ENCODE measurements around the gene SPATA6L.

Gene SPATA6L

DNA sequence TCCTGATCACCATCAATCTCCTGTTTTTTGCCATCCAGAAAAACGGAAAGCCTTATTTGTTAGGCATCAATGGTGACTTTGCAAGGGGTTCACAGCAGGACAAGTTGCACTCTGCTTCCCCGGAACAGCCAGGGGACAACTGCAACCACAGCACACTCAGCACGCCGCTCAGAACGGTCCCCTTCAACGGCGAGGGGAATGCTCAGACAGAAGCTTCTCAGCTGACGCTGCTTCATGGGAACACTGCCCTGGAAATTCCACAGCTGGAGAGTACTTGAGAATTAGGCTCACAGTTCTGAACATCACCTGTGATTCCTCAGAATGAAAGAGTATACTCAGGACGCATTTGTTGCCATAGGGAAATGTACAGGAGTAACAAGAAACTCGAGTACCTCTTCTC lies 44.3 kb downstream of the SPATA6L start:
- DNase-seq: no peak

DNA sequence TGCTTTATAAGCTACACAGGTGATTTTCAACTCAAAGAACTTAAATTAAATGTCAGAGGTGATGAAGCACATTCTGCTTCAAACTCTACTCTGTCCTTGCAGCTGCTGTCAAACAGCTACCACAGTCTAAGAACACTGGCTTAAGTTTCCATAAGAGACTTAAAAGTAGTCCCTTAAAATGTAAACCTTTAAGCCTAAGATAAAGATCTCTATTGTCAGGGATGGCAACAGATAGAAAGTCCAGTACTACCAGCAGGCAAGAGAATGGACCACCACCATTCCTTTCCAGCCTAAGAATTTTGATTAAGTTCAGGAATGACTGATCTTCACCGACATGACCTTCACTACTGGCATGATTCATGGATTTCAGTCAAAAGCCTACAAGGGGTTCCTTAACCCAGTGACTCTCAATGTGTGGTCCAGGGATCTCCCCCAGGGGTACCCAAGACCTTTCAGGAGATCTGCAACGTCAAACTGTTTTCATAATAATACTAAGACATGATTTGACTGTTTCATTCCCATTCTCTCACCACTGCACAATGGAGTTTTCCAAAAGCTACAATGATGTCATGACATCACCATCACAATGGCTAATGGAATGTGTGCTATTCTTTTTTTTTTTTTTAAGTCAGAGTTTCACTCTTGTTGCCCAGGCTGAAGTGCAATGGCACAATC lies 45.3 kb downstream of the SPATA6L start:
- no peak for DNase-seq

DNA sequence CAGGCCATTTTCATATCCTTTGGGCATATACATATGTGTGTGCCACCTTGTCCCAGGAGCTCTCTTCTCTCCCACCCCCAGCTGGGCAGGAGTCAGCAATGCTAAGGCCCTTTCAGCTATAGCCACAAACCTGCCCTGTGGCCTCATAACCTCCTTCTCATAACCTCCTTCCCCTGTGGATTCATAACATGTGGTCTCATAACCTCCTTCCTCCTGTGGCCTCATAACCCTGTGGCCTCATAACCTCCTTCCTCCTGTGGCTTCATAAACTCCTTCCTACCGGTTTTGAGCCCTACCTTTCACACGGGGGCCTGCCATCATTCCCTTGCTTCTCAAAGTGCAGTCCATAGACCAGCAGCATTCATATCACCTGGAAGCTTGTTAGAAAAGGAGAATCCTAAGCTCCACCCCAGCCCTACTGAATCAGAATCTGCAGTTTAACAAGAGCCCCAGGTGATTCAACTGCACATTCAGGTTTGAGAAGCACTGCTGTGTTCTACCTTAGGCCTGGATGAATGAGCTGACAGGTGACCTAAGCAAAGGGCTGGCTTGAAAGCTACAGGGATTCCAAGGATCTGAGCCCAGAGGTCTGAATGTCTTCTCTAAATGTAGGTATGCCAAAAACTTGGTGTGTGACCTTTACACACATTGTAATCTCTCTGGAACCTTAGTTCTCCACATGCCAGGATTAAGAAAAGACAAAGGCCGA lies 46.1 kb downstream of the SPATA6L start:
- no peak for DNase-seq

DNA sequence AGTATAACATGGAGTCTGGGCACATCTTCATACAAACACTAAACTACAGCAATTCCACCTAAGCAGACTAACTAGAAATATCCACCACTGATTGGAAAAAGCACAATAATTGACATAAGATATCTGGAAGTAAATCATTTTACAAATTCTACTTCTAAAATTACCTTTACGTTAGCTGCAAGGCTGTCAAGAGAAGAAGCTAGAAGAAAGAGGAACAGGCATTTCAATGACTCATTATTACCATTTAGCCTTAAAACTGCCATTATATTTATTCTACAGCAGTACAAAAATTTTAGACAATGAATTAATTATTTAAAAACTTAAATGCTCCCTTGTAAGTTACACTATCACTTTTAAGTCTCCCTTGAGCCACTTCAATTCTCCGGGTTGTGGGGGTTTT lies 47.6 kb downstream of the SPATA6L start:
- DNase-seq: no peak

DNA sequence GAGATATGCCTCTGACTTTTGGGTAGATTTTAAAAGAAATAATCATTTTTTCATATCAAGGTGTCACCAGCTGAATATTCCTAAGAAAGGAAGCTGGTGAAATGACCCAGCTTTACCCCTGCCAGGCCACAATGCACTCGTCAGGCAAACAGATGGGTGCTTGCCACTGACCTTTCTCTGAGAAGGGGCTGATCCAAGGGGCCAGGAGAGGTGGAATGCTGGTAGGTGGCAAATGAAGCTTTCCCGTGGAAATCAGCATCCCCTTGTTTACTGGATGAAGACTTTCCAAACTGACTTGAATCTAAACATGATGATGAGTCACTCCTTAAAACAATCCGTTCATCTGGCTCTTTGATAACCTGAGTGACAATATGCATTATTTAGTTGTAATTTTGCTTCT lies 48.5 kb downstream of the SPATA6L start:
- DNase-seq: no peak

DNA sequence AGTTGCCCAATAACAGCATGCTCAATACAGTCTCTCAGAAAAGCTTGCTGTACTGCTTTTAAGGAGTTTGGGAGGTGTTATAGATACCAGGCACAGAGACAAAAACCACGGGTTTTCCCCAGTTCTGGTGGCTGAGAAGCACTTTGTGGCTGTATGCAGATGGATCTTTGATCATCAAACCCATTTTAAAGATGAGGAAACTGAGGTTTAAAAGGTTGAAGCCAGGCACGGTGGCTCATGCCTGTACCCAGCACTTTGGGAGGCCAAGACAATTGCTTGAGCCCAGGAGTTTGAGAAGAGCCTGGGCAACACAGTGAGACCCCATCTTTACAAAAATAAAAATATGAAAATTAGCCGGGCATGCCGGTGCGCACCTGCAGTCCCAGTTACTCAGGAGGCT lies 50.5 kb downstream of the SPATA6L start:
- no peak for DNase-seq

DNA sequence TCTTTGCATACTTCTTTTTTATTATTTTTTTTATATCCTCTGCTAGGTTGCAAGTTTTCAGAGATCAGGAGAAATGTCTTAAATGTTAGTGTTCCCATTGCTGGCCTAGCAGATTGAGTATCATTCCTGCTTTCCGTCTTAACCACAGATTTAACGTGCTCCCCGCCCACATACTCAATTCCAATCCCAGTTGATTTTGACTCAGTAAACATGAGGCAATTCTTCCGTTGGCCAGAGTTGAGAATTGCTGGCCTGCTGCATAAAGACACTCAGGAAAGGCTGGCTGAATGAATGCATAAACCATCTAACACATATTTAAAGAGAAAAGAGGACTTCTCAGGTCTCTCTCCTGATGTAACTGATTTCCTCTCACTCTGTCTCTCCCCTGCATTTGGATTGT lies 51.0 kb downstream of the SPATA6L start:
- no peak for DNase-seq

DNA sequence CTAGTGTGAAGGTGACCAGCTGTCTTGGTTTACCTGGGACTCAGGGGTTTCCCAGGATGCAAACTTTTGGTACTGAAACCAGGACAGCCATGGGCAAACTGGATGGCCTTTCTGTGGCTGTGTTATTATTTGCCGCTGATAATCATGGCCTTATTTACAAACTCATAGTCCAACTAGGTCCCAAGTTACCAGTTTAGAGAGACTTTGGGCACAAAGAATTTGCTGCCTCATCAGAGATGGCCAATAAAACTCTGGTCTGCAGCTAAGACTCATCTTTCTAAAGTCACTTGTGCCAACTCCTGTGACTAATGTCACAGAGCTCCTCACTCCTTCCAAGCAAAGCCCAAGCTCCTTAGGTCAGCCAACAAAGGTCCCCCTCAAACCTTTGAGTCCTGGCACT lies 51.7 kb downstream of the SPATA6L start:
- DNase-seq: no peak

DNA sequence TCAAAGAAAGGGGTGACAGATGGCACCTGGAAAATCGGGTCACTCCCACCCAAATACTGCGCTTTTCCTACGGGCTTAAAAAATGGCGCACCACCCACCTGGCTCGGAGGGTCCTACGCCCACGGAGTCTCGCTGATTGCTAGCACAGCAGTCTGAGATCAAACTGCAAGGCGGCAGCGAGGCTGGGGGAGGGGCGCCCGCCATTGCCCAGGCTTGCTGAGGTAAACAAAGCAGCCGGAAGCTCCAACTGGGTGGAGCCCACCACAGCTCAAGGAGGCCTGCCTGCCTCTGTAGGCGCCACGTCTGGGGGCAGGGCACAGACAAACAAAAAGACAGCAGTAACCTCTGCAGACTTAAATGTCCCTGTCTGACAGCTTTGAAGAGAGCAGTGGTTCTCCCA lies 60.2 kb downstream of the SPATA6L start:
- DNase-seq: peak; percentile 5

DNA sequence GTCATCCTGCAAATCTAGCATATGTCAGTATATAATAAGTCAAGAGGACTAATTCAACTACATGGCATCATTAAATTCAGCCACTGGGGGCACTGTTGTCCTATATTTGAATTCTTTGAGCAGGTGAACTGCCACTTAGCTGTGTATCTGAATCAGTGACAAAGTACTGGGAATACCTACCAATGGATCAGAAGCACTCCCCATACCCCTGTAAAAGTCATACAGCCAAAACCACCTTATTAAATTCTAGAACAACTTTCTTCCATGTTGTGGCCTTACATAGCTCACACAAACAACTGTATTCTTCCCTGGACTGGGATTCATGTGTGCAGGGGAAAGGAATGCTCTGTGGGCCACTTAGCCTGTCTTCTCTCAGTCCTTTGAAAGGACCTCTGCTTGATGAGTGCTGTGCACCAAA lies 61.6 kb downstream of the SPATA6L start:
- peak; percentile 53 for DNase-seq

DNA sequence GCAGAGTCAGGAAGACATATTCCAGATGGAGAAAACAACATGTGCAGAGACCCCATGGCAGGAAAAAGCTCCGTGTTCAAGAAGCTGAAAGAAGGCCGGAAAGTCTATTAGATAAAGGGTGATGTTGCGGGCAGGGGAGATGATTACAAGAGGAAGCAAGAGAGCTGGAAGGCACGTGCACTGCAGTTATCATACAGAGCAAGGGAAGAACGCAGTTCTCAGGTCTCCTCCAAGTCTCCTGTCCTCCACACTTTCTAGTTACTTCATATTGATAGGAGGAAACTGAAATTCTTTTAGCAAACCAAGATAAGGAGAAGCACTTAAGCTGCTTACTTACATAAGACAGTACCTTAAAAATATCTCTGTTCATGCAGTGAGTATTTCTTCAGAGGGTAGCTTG lies 62.5 kb downstream of the SPATA6L start:
- DNase-seq: no peak

DNA sequence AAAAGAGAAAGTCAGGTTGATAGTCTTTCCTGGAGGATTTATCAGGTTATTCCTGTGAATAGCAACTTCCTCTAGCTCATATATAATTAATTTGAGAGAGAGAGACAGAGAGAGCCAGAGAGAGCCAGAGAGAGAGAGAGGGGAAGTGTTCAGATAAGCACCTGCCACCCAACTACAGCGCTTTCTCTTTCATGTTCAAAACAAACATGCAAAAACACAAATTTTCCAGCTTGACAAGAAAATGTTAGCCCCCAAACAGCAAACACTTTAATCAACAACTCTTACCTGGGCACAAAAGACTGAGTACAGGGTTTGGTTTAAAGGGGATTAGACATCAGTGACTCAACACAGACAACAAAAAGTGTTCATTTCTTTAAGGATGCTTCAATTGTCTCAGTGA lies 65.9 kb downstream of the SPATA6L start:
- no peak for DNase-seq

DNA sequence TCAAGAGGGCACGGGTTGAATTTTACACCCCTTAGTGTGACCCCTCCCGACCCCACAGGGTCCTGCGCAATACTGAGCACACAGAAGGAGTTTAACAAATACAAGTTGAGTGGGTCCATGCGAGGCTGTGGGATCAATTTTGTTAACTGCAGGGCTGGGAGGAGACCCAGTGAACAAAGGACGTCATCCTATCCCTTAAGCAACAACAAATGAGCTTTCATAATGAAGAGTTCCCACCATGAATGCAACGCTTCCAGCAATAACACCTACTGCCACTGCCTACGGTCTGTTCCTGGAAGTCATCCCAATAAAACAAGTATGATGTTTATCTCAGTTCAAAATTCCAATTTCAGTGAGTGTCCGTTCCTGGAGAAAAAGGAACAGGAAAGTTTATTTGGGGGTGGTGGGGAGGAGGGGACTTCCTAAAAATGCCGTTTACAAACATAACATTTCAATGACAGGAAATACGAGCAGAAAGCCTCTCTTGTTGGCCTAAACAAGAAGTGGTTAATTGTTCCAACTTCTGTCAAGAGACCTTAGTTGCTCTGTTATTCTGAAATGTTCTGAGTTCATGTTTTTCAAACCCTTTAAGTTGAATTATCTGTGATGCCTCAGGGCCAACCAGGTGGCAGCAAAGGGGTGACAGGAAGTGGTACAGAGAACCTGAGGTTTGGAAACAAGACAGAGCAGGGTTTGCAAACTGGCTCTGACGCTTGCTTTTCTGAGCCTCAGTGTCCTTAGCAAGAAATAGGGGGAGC lies 69.9 kb downstream of the SPATA6L start:
- peak; percentile 22 for DNase-seq

DNA sequence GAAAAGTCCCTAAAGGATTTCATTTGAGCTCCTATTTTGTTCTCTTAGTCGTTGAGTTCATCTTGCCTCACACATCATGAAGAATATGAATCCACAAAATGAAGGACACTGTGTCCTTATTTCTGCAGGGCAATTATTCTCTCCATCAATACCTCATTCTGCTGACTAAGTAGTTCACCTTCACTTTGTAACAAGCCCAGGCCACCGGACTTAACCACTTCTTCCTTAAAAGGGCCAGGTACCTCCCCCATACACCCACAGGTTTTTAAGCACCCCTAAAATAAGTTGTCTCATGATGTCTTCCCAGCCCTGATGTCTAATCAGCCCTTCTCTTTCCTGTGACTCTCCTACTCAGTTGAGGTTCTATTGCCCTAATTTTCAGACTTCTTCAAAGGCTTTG lies 71.3 kb downstream of the SPATA6L start:
- no peak for DNase-seq

DNA sequence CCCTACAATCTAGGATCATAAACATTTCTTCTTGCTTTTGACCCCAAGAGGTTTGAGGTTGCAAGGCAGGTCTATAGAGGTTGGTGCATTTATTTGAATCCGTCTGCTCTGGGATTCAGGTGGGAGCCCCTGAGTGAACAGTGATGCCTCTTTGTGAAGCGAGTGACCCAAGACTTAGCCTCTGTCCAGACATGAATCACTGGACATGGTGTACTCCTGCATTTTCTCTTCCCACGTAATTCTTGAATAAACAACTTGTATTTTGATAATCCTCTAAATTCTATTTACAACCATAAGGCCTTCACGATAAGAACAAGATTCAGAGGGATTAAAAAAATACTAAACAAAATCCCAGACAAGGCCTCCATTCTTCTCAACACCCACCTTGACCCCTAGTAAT lies 71.7 kb downstream of the SPATA6L start:
- no peak for DNase-seq

DNA sequence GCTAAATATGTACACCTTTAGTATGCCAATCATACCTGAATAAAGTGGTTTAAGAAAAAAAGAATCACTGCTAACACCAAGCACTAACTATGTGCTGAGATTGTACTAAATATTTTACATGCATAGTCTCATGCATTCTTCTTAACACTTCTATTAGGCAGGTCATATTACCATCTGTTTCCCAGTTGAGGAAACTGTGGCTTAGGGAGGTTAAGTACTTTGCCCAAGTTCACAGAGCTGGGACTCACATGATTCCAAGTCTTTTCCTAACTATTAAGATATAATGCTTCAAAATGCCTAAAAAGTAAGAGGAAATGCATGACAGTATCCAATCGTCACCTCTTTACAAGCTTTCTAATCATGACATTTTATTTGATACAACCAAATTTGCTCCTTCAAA lies 73.4 kb downstream of the SPATA6L start:
- no peak for DNase-seq

DNA sequence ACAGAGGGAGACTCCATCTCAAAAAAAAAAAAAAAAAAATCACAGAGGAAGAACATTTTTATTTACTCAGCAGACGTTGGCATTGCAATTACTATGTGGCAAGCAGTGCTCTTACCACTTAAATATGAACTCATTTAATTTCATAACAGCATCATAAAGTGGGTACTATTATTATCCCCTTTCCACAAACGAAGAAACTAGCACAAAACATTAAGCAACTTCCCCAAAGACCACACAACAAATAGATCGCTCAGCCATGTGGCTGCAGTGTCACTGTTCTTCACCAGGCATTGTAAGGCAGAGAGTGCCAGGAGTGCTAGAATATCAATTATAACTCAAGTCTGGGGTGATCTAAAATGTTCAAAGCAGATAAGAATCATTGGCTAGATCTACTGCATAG lies 74.0 kb downstream of the SPATA6L start:
- no peak for DNase-seq

DNA sequence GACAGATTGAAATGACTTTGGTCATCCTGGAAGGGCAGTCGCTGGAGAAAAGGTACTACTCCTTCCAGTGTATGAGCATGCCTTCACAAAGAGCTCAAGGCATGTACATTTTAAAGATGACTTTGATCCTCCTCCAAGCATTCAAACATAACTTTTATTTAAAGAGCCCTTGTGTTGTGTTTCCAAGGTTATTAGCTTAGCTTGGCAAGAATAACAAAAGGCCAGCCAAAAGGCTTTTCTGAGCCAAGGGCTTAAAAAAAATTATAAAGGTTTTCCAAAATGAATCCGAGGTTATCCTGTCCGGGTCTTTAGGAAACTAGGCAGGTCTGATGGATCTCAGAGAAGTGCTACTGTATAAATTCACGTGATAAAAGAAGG lies 75.2 kb downstream of the SPATA6L start:
- DNase-seq: no peak

DNA sequence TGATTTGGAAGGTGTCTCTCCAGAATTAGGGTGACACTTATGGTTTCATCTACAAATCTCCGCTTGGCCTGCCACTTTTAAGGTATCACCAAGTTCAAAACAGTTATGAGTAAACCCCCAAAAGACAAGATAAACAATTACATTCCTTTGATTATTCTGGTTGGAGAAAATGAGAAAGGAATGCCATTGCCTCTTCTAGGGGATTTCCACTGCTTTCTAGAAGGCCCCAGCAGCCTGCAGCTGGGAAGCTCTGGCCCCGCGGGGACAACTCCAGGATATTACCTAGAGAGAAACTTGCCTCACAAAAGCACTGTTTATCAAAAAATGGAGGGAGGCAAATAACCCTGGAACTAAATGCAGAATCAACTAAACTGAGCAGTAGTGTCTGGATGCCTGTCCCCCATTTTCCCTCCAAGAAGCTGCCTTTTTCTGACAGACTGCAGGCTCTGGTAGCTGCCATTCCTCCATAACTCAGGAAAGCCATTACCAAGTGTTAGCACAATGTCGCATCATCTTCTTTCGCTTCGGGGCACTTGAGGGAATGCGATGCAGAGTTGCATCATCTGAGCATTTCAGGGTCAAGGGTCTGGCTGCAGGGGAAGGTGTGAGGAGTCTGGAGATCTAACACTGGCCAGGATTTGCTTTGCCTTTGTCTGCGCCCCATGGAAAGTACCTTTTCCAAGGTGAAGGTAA lies 75.7 kb downstream of the SPATA6L start:
- DNase-seq: no peak

DNA sequence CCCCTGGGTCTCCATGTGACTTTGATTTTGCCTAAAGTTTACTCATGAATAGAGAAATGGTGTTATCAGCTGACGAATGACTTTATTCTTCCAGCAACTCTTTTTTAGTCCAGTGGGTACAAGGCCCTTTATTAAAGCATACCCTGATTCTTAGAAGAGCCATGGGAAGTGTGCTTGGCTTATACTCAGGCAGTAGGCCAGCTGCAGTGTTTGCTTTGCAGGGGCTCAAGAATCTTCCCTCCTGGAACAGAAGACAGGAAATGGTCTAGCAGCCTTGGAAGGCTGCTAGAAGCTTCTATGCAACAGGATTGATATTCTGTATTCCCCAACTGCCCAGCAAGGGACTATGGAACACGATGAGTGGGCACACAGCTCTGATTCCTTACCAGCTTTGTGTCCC lies 77.6 kb downstream of the SPATA6L start:
- DNase-seq: no peak

DNA sequence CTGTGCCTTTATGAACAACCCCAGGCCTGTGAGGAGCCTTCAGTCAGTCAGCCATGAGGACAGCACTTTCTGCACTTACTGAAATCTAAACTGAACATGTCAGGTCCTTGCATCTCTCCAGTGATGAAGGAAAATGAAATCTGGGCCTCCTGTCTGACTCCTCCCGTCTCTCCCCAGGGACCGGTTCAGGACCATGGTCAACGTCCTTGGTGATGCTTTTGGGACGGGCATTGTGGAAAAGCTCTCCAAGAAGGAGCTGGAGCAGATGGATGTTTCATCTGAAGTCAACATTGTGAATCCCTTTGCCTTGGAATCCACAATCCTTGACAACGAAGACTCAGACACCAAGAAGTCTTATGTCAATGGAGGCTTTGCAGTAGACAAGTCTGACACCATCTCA lies 81.1 kb downstream of the SPATA6L start:
- DNase-seq: no peak

DNA sequence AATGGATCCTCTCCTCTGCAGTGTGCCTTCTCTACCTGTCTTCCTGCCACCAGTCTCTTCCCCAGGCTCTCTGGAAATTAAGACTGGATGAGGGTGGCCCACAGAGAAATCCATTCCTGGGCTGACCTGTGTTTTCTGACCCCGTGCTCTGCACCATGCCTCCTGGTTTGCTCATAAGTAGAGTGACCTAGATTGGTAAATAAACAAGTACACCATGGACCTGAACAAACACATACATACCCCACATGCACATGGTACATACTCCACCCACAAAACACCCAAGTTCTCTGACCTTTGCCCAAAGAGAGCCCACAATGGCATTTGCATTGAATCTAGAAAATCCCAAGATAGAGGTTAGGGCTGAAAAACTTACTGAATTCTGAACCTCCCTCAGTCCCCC lies 81.6 kb downstream of the SPATA6L start:
- no peak for DNase-seq

DNA sequence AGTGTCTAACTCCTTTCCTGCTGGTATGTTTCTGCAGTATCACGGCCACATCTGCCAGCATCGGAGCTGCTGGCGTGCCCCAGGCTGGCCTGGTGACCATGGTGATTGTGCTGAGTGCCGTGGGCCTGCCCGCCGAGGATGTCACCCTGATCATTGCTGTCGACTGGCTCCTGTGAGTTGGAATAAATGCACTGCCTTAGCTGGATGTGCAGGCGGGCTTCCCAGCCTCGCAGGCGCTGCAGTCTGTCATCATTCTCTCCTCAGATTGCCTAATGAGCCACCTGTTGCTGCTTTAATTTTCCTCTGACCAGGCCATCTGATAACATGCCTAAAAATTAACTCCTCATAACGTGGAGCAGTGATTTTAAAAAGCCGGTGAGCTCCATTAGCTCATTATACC lies 83.3 kb downstream of the SPATA6L start:
- DNase-seq: no peak

Measured in T-helper 9 cell (primary cell).